HCT116 (cell line): ENCODE data around the gene DTNBP1. TPM values are rescaled to one million over a fixed set of nuclear protein-coding genes. Genes with fewer than 3 reads are reported as not detected.

Experiments
- ATAC-seq: fragments of 200-7000 bp; cut with Tn5 transposase; 2 replicates; pipeline ENCODE4 v1.9.1; 2020; ENCODE audit warnings: mild to moderate bottlenecking, moderate library complexity
- BruUV-seq: library from RNA; stranded (reverse); fragments of 400-500 nt; replicated peaks from 2 replicates; lab custom pipeline; 2021; lab: Mats Ljungman, UMichigan
- CTCF ChIA-PET: fragments of 300-600 bp; sonication (Branson Sonifier 250); formaldehyde crosslinking; loops from one replicate; lab custom pipeline; 2021; ENCODE audit warnings: antibody characterized with exemption; lab: Charles Lee
- POLR2A ChIA-PET: fragments of 300-600, 350-600 bp; sonication (Branson Sonifier 250); formaldehyde crosslinking; loops from one replicate; lab custom pipeline; 2021; ENCODE audit warnings: antibody characterized with exemption; lab: Charles Lee
- RAD21 ChIA-PET, 2 experiments: fragments of 300-600 bp; sonication (Branson Sonifier 250); formaldehyde crosslinking; loops; one replicate each; lab custom pipeline; 2023; ENCODE audit warnings: low total read pairs in 2 of 2; ENCODE audit not compliant: uncharacterized antibody in 2 of 2, unreplicated experiment in 2 of 2, low non-redundant PET in 1 of 2; lab: Charles Lee
- DNase-seq: peaks from one replicate; pipeline ENCODE4 v3.0.0-alpha.2; 2010; ENCODE audit warnings: low read depth, low spot score
- H2AFZ ChIP-seq: fragments of 200-600 bp; shearing (Covaris generic), sonication (generic); 2 replicates; pipeline ENCODE4 v1.6.1; 2017; ENCODE audit warnings: low read depth, mixed run types, mixed read lengths, antibody characterized with exemption, low read length; ENCODE audit not compliant: poor library complexity, severe bottlenecking
- H3K27ac ChIP-seq: 2 replicates; pipeline ENCODE4 v1.5.1; 2012; ENCODE audit warnings: low read depth, low read length
- H3K27me3 ChIP-seq: fragments of 200-600 bp; sonication (generic); 2 replicates; pipeline ENCODE4 v1.6.1; 2016; ENCODE audit warnings: mixed run types, low read length, mixed read lengths; ENCODE audit not compliant: insufficient read depth
- H3K36me3 ChIP-seq, 2 experiments: fragments of 200-500 bp in 1 of 2; fragments of 200-600 bp in 1 of 2; sonication (Bioruptor generic) in 1 of 2; sonication (generic) in 1 of 2; 2 replicates each; pipeline versions ENCODE4 v1.5.1 to v1.6.1; 2014 to 2016; ENCODE audit warnings: low read length in 2 of 2, inconsistent platforms in 1 of 2, mixed read lengths in 1 of 2, mixed run types in 1 of 2; ENCODE audit not compliant: insufficient read depth in 2 of 2, control insufficient read depth in 1 of 2
- H3K4me1 ChIP-seq, 2 experiments: fragments of 200-600 bp in 1 of 2; sonication (generic) in 1 of 2; 2 replicates each; pipeline versions ENCODE4 v1.5.1 to v1.6.1; 2012 to 2017; ENCODE audit warnings: low read length in 2 of 2, inconsistent platforms in 1 of 2, mild to moderate bottlenecking in 1 of 2, mixed read lengths in 1 of 2, mixed run types in 1 of 2, moderate library complexity in 1 of 2; ENCODE audit not compliant: insufficient read depth in 2 of 2, control insufficient read depth in 1 of 2
- H3K4me2 ChIP-seq: fragments of 200-600 bp; sonication (generic); 2 replicates; pipeline ENCODE4 v1.6.1; 2017; ENCODE audit warnings: mixed run types, low read length, mixed read lengths
- H3K4me3 ChIP-seq, 2 experiments: fragments of 200-600 bp in 1 of 2; sonication (generic) in 1 of 2; replicated peaks in 1 of 2; 2 replicates each; pipeline ENCODE4 v1.5.1; 2011 to 2016; ENCODE audit warnings: low read length in 2 of 2, control low read depth in 1 of 2, low read depth in 1 of 2, mild to moderate bottlenecking in 1 of 2, mixed read lengths in 1 of 2, mixed run types in 1 of 2
- H3K79me2 ChIP-seq: fragments of 200-600 bp; sonication (generic); 2 replicates; pipeline ENCODE4 v1.6.1; 2017; ENCODE audit warnings: mild to moderate bottlenecking, mixed run types, low read length, moderate library complexity, mixed read lengths; ENCODE audit not compliant: insufficient read depth
- H3K9ac ChIP-seq: fragments of 200-600 bp; sonication (generic); 2 replicates; pipeline ENCODE4 v1.6.1; 2016; ENCODE audit warnings: low read length, mixed read lengths
- H3K9me2 ChIP-seq: fragments of 200-600 bp; sonication (generic), shearing (Covaris generic); 2 replicates; pipeline ENCODE4 v1.6.1; 2017; ENCODE audit warnings: mixed run types, mild to moderate bottlenecking, moderate library complexity; ENCODE audit not compliant: insufficient read depth
- H3K9me3 ChIP-seq, 2 experiments: fragments of 200-500 bp in 1 of 2; fragments of 200-600 bp in 1 of 2; sonication (Bioruptor generic) in 1 of 2; sonication (generic) in 1 of 2; 2 replicates each; pipeline ENCODE4 v1.6.1; 2014 to 2017; ENCODE audit warnings: low read length in 2 of 2, mixed read lengths in 2 of 2, inconsistent platforms in 1 of 2, low read depth in 1 of 2, mild to moderate bottlenecking in 1 of 2, mixed run types in 1 of 2, moderate library complexity in 1 of 2; ENCODE audit not compliant: control insufficient read depth in 1 of 2, insufficient read depth in 1 of 2
- H4K20me1 ChIP-seq: fragments of 200-600 bp; sonication (generic), shearing (Covaris generic); 2 replicates; pipeline ENCODE4 v1.6.1; 2017; ENCODE audit warnings: mixed run types, mild to moderate bottlenecking, moderate library complexity; ENCODE audit not compliant: insufficient read depth
- FOSL1 ChIP-seq: IDR thresholded peaks from 2 replicates; pipeline ENCODE4 v1.6.1; 2012; ENCODE audit warnings: low read depth
- MAX ChIP-seq: IDR thresholded peaks from 2 replicates; pipeline ENCODE4 v1.6.1; 2012
- POLR2AphosphoS5 ChIP-seq: IDR thresholded peaks from 2 replicates; pipeline ENCODE4 v1.6.1; 2011; ENCODE audit warnings: mild to moderate bottlenecking, low read depth, low read length, moderate library complexity
- RAD21 ChIP-seq: IDR thresholded peaks from 2 replicates; pipeline ENCODE4 v1.6.1; 2012; ENCODE audit warnings: low read depth, mild to moderate bottlenecking
- REST ChIP-seq: IDR thresholded peaks from 2 replicates; pipeline ENCODE4 v1.6.1; 2012; ENCODE audit warnings: low read depth
- SIN3A ChIP-seq: IDR thresholded peaks from 2 replicates; pipeline ENCODE4 v1.6.1; 2012; ENCODE audit warnings: low read depth
- SRF ChIP-seq: IDR thresholded peaks from 2 replicates; pipeline ENCODE4 v1.6.1; 2012; ENCODE audit warnings: low read depth
- intact Hi-C: fragments of 100-400 bp; cut with micrococcal nuclease; formaldehyde crosslinking; loops from 2 replicates; pipeline ENCODE4 v1.10.0; 2022
- total RNA-seq: library from RNA; stranded (reverse); gene quantifications from one replicate; pipeline ENCODE4 v1.2.1, GENCODE V29; 2021; ENCODE audit not compliant: unreplicated experiment

Gene DTNBP1
- total RNA-seq, 1 experiment from 2014 or later: 16.7 TPM

GRCh38 chr6:15500901-15501825 lies 161.7 kb downstream of the DTNBP1 start:
- H3K9me2 ChIP-seq: no peaks in the 10 kb centered on the region
- no peak overlapping the region for H3K9ac ChIP-seq
- no peaks in the 10 kb centered on the region for H3K27me3 ChIP-seq
- ChIA-PET CTCF (no interaction called here), POLR2A (no interaction called here), RAD21 (no interaction called here)
- ATAC-seq (no peak), DNase-seq (no peak)
- intact Hi-C loops: no loop called here
- H3K79me2 ChIP-seq: no peaks in the 10 kb centered on the region
- H2AFZ ChIP-seq: no peak overlapping the region
- no TSS peak for BruUV-seq
- H3K4me3 ChIP-seq: no peak overlapping the region
- H3K4me2 ChIP-seq: no peak overlapping the region
- H3K36me3 ChIP-seq: peaks cover 0 to 3% of the 10 kb centered on the region in 2 experiments; a peak in 1 of 4 replicates
- no peak overlapping the region for H3K27ac ChIP-seq
- TF ChIP-seq SIN3A (no peak), REST (no peak), SRF (no peak), FOSL1 (no peak), RAD21 (no peak), POLR2AphosphoS5 (no peak), MAX (no peak)
- no peaks in the 10 kb centered on the region for H3K9me3 ChIP-seq
- H3K4me1 ChIP-seq: peaks cover 4 to 5% of the 10 kb centered on the region in 2 experiments; a peak in 1 of 4 replicates
- H4K20me1 ChIP-seq: no peaks in the 10 kb centered on the region
